ENCODE results near the gene MAN2B2.

The MAN2B2 gene

DNA sequence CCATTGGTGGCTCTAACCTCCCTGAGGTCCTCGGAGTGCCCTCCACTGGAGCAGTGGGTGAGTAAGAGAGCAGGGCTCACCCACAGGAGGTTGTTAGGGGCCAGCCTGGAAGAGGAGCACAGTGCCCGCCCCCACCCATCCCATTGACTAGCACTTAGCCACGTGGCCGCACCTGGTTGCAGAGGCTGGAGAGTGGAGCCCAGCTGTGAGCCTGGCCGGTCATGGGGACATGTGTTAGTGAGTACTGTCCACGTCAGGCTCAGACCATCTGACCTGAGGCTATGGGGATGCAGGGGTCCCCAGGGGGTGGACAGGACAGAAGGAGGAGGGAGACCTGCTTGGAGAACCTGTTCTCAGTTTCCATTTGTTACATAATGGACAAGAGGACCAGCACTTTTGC, 1.4 kb upstream of the MAN2B2 start (continued):
- TF ChIP-seq POU6F1 (CRISPR knock-in tag; IDR thresholded peaks at IDR 0.05; ENCODE audit: borderline replicate concordance, low read depth) (no peak), ZFP3 (CRISPR knock-in tag; IDR thresholded peaks at IDR 0.05) (no peak), RARB (CRISPR knock-in tag; IDR thresholded peaks at IDR 0.05) (no peak)

- no peak for TF ChIP-seq PPARA (CRISPR knock-in tag; IDR thresholded peaks at IDR 0.05; ENCODE audit: borderline replicate concordance)
- no peak for TF ChIP-seq CSDC2 (CRISPR knock-in tag; IDR thresholded peaks at IDR 0.05)
- no peak for TF ChIP-seq SNAI2 (CRISPR knock-in tag; IDR thresholded peaks at IDR 0.05)
- TF ChIP-seq RARB (CRISPR knock-in tag; IDR thresholded peaks at IDR 0.05) = no peak
- TF ChIP-seq ZFP3 (CRISPR knock-in tag; IDR thresholded peaks at IDR 0.05) = no peak
- no peak for TF ChIP-seq GLIS3 (CRISPR knock-in tag; IDR thresholded peaks at IDR 0.05)
- ATAC-seq = no peak; the same call in 1 of the 3 replicates
These were observed 823 bp upstream of the MAN2B2 start for GRCh38 chr4:6573986-6574746.

- no peak for TF ChIP-seq ZFP3 (CRISPR knock-in tag; IDR thresholded peaks at IDR 0.05)
- no peak for TF ChIP-seq TOX (CRISPR knock-in tag; IDR thresholded peaks at IDR 0.05; ENCODE audit: borderline replicate concordance)
- no peak for TF ChIP-seq ISL1 (CRISPR knock-in tag; IDR thresholded peaks at IDR 0.05)
- TF ChIP-seq ZNF565 (CRISPR knock-in tag; conservative IDR thresholded peaks at IDR 0.05; ENCODE audit: low read depth) = no peak
- no peak for TF ChIP-seq GLIS3 (CRISPR knock-in tag; IDR thresholded peaks at IDR 0.05)
- no peak for TF ChIP-seq ZNF8 (CRISPR knock-in tag; IDR thresholded peaks at IDR 0.05)
- TF ChIP-seq RARB (CRISPR knock-in tag; IDR thresholded peaks at IDR 0.05) = no peak
- no peak for TF ChIP-seq CREB5 (CRISPR knock-in tag; IDR thresholded peaks at IDR 0.05; ENCODE audit: low read depth)
- TF ChIP-seq BACH2 (CRISPR knock-in tag; IDR thresholded peaks at IDR 0.05; ENCODE audit: borderline replicate concordance) = no peak
- TF ChIP-seq, protein P1, sequence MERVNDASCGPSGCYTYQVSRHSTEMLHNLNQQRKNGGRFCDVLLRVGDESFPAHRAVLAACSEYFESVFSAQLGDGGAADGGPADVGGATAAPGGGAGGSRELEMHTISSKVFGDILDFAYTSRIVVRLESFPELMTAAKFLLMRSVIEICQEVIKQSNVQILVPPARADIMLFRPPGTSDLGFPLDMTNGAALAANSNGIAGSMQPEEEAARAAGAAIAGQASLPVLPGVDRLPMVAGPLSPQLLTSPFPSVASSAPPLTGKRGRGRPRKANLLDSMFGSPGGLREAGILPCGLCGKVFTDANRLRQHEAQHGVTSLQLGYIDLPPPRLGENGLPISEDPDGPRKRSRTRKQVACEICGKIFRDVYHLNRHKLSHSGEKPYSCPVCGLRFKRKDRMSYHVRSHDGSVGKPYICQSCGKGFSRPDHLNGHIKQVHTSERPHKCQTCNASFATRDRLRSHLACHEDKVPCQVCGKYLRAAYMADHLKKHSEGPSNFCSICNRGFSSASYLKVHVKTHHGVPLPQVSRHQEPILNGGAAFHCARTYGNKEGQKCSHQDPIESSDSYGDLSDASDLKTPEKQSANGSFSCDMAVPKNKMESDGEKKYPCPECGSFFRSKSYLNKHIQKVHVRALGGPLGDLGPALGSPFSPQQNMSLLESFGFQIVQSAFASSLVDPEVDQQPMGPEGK (CRISPR knock-in tag; IDR thresholded peaks at IDR 0.05; ENCODE audit: borderline replicate concordance) = no peak
- no peak for TF ChIP-seq ESRRG (CRISPR knock-in tag; IDR thresholded peaks at IDR 0.05)
- no peak for TF ChIP-seq ZC3H10 (CRISPR knock-in tag; IDR thresholded peaks at IDR 0.05)
- no peak for TF ChIP-seq ARNTL (CRISPR knock-in tag; IDR thresholded peaks at IDR 0.05; ENCODE audit: borderline replicate concordance, low read depth)
- no peak for TF ChIP-seq PPARA (CRISPR knock-in tag; IDR thresholded peaks at IDR 0.05; ENCODE audit: borderline replicate concordance)
- TF ChIP-seq CSDC2 (CRISPR knock-in tag; IDR thresholded peaks at IDR 0.05) = no peak
- no peak for TF ChIP-seq TCF4 (CRISPR knock-in tag; IDR thresholded peaks at IDR 0.05; ENCODE audit: borderline replicate concordance)
- no peak for TF ChIP-seq ZFP30 (CRISPR knock-in tag; IDR thresholded peaks at IDR 0.05)
- TF ChIP-seq SNAI2 (CRISPR knock-in tag; IDR thresholded peaks at IDR 0.05) = no peak
- TF ChIP-seq, protein P2, sequence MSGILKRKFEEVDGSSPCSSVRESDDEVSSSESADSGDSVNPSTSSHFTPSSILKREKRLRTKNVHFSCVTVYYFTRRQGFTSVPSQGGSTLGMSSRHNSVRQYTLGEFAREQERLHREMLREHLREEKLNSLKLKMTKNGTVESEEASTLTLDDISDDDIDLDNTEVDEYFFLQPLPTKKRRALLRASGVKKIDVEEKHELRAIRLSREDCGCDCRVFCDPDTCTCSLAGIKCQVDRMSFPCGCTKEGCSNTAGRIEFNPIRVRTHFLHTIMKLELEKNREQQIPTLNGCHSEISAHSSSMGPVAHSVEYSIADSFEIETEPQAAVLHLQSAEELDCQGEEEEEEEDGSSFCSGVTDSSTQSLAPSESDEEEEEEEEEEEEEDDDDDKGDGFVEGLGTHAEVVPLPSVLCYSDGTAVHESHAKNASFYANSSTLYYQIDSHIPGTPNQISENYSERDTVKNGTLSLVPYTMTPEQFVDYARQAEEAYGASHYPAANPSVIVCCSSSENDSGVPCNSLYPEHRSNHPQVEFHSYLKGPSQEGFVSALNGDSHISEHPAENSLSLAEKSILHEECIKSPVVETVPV (CRISPR knock-in tag; IDR thresholded peaks at IDR 0.05) = no peak
- ATAC-seq = no peak
These were observed 683 bp downstream of the MAN2B2 start for GRCh38 chr4:6575503-6576240.

GRCh38 chr4:6576512-6576911, 1.5 kb downstream of the MAN2B2 start:
- no peak for ATAC-seq
- TF ChIP-seq ZFP30 (CRISPR knock-in tag; IDR thresholded peaks at IDR 0.05) (no peak), CREB5 (CRISPR knock-in tag; IDR thresholded peaks at IDR 0.05; ENCODE audit: low read depth) (no peak), BACH2 (CRISPR knock-in tag; IDR thresholded peaks at IDR 0.05; ENCODE audit: borderline replicate concordance) (no peak), ZNF565 (CRISPR knock-in tag; conservative IDR thresholded peaks at IDR 0.05; ENCODE audit: low read depth) (no peak), OSR1 (CRISPR knock-in tag; IDR thresholded peaks at IDR 0.05) (no peak), ESRRG (CRISPR knock-in tag; IDR thresholded peaks at IDR 0.05) (no peak), SNAI2 (CRISPR knock-in tag; IDR thresholded peaks at IDR 0.05) (no peak), ZC3H10 (CRISPR knock-in tag; IDR thresholded peaks at IDR 0.05) (no peak)
- TF ChIP-seq, protein P2 (CRISPR knock-in tag; IDR thresholded peaks at IDR 0.05) = no peak
- TF ChIP-seq, protein P3, sequence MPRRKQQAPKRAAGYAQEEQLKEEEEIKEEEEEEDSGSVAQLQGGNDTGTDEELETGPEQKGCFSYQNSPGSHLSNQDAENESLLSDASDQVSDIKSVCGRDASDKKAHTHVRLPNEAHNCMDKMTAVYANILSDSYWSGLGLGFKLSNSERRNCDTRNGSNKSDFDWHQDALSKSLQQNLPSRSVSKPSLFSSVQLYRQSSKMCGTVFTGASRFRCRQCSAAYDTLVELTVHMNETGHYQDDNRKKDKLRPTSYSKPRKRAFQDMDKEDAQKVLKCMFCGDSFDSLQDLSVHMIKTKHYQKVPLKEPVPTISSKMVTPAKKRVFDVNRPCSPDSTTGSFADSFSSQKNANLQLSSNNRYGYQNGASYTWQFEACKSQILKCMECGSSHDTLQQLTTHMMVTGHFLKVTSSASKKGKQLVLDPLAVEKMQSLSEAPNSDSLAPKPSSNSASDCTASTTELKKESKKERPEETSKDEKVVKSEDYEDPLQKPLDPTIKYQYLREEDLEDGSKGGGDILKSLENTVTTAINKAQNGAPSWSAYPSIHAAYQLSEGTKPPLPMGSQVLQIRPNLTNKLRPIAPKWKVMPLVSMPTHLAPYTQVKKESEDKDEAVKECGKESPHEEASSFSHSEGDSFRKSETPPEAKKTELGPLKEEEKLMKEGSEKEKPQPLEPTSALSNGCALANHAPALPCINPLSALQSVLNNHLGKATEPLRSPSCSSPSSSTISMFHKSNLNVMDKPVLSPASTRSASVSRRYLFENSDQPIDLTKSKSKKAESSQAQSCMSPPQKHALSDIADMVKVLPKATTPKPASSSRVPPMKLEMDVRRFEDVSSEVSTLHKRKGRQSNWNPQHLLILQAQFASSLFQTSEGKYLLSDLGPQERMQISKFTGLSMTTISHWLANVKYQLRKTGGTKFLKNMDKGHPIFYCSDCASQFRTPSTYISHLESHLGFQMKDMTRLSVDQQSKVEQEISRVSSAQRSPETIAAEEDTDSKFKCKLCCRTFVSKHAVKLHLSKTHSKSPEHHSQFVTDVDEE (CRISPR knock-in tag; IDR thresholded peaks at IDR 0.05) = no peak

Measured in SK-N-SH treated with all-trans-retinoic acid at 6 μM for 48 hours (cell line).